HG03025 (cell line): ENCODE results near the gene EPHB4.
"Not testable (repeated sequence)": the region's sequence is repeated elsewhere in the genome, so short reads cannot be mapped to it uniquely, and the experiment has no call there.

ENCODE experiments used
- ATAC-seq: cut with Tn5 transposase; IDR thresholded peaks from one replicate; pipeline ENCODE4 v1.9.1; 2021; ENCODE audit warnings: mild to moderate bottlenecking, moderate library complexity; ENCODE audit not compliant: unreplicated experiment, low FRiP score

The EPHB4 gene

GRCh38 chr7:100793806-100794660, 33.3 kb downstream of the EPHB4 start:
- ATAC-seq = no peak

- ATAC-seq = no peak
Measured at GRCh38 chr7:100791881-100792666, 35.2 kb downstream of the EPHB4 start.

GRCh38 chr7:100789055-100789454, 38.3 kb downstream of the EPHB4 start:
- ATAC-seq = no peak

GRCh38 chr7:100786323-100786722, 41.0 kb downstream of the EPHB4 start:
- no peak for ATAC-seq

- ATAC-seq = no peak
Measured at GRCh38 chr7:100785878-100786277, 41.4 kb downstream of the EPHB4 start.

GRCh38 chr7:100783804-100784203, 43.5 kb downstream of the EPHB4 start:
- no peak for ATAC-seq

GRCh38 chr7:100781255-100781654, 46.1 kb downstream of the EPHB4 start:
- no peak for ATAC-seq

- ATAC-seq = no peak
Measured at GRCh38 chr7:100779359-100779758, 48.0 kb downstream of the EPHB4 start.

- no peak for ATAC-seq
Measured at GRCh38 chr7:100778061-100778621, 49.2 kb downstream of the EPHB4 start.

- no peak for ATAC-seq
Measured at GRCh38 chr7:100773491-100773890, 53.8 kb downstream of the EPHB4 start.

GRCh38 chr7:100768784-100769183, 58.5 kb downstream of the EPHB4 start:
- no peak for ATAC-seq

GRCh38 chr7:100765250-100765649, 62.1 kb downstream of the EPHB4 start:
- ATAC-seq = no peak

- ATAC-seq = no peak
Measured at GRCh38 chr7:100764841-100765240, 62.5 kb downstream of the EPHB4 start.

GRCh38 chr7:100763556-100764140, 63.7 kb downstream of the EPHB4 start:
- ATAC-seq = no peak

- not testable (repeated sequence) for ATAC-seq
Measured at GRCh38 chr7:100762841-100763240, 64.5 kb downstream of the EPHB4 start.

GRCh38 chr7:100759357-100760171, 67.8 kb downstream of the EPHB4 start:
- no peak for ATAC-seq

- no peak for ATAC-seq
Measured at GRCh38 chr7:100753750-100754149, 73.6 kb downstream of the EPHB4 start.

GRCh38 chr7:100752994-100753393, 74.3 kb downstream of the EPHB4 start:
- no peak for ATAC-seq
